C4-2B (cell line): ENCODE results near the gene PARS2.

Experiments
- ZFX ChIP-seq: fragments of 450-650 bp; IDR thresholded peaks from 2 replicates; pipeline ENCODE4 v1.6.1; 2017
- TF ChIP-seq, protein P1 (sequence below): fragments of 450-650 bp; conservative IDR thresholded peaks from 2 replicates; pipeline ENCODE4 v1.5.1; 2017; ENCODE audit warnings: mild to moderate bottlenecking

DNA sequence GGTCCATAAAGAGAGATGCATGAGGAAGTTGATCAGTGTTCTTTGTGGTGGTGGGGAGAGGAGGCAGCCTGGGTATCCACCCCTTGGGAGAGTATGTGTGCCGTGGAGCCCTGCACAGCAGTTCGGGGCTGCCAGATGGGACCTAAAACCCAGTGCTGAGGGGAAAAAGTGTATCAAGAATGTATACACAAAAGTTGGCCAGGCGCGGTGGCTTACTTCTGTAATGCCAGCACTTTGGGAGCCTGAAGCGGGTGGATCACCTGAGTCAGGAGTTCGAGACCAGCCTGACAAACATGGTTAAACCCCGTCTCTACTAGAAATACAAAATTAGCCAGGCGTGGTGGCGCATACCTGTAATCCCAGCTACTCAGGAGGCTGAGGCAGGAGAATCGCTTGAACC is 52.8 kb downstream of the PARS2 start:
- TF ChIP-seq, protein P1, sequence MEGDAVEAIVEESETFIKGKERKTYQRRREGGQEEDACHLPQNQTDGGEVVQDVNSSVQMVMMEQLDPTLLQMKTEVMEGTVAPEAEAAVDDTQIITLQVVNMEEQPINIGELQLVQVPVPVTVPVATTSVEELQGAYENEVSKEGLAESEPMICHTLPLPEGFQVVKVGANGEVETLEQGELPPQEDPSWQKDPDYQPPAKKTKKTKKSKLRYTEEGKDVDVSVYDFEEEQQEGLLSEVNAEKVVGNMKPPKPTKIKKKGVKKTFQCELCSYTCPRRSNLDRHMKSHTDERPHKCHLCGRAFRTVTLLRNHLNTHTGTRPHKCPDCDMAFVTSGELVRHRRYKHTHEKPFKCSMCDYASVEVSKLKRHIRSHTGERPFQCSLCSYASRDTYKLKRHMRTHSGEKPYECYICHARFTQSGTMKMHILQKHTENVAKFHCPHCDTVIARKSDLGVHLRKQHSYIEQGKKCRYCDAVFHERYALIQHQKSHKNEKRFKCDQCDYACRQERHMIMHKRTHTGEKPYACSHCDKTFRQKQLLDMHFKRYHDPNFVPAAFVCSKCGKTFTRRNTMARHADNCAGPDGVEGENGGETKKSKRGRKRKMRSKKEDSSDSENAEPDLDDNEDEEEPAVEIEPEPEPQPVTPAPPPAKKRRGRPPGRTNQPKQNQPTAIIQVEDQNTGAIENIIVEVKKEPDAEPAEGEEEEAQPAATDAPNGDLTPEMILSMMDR = no peak
- no peak for TF ChIP-seq ZFX
